Measurements from ENCODE around the gene CCND2. TPM values are rescaled to one million over a fixed set of nuclear protein-coding genes. Genes with fewer than 3 reads are reported as not detected.

CCND2 gene
- total and polyA plus RNA-seq, 9 of the 15 experiments (the other 6 are each of a cell fraction or from before 2014, with no cell fraction given) = 13.6 to 99.3 (median 39.6) TPM

DNA sequence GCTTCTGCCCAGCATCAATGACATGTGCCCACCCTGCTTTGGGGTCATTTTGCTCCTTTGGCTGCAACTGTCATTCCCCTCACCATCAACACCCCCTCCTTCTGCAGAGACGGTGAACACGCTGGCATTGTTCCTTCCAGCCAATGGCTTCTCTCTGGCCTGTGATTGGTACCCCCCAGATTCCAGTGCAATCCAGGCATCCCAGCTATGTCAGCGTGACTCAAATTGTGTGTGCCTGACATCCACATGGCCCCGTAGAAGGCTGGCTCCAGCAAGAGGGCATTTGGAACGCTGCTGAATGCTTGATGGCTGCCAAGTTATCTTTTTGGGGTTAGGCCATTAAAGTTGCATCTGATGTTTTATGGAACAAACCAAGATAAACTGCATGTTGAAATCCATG lies 21.0 kb upstream of the CCND2 start (continued):
- TF ChIP-seq, protein P1, sequence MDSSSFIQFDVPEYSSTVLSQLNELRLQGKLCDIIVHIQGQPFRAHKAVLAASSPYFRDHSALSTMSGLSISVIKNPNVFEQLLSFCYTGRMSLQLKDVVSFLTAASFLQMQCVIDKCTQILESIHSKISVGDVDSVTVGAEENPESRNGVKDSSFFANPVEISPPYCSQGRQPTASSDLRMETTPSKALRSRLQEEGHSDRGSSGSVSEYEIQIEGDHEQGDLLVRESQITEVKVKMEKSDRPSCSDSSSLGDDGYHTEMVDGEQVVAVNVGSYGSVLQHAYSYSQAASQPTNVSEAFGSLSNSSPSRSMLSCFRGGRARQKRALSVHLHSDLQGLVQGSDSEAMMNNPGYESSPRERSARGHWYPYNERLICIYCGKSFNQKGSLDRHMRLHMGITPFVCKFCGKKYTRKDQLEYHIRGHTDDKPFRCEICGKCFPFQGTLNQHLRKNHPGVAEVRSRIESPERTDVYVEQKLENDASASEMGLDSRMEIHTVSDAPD (CRISPR knock-in tag; IDR thresholded peaks at IDR 0.05) = no peak

DNA sequence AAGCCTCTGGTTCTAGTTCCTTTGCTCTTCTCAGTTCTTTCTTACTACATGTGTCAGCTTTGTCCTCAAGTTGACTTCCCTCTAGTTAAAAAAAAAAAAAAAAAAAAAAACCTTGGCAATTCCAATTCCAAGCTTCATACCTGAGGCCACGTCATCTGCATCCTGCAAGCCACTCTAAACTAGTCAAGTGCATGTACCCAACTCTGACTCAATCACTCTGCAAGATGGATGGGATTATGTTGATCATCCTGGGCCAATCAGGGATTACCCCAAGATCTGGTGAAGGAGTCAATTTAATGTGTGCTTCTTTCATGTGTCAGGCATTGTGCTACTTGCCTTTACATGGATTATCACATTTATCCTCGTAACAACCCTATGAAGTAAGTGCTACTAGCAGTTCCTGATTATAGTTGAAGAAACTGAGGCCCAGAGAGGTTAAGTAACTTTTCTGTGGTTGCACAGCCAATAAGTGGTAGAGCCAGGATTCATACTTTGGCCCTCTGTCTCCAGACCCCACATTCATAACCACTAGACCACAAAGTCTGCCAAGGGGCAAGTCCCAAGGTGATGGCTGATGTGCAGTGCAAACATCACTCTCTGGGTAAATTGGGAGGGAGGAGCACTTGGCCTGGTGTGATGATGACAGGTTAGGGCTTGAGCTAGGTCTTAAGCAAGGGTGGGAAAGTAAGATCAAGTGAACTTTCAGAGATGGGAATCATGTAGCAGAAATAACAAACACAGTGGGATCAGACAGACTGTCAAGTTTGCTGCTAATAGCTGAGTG lies 17.3 kb upstream of the CCND2 start:
- Histone ChIP-seq H3K79me2 (ENCODE audit: control insufficient read depth, insufficient read depth, low read length) (no peaks in the 10 kb centered on the region), H3K9me3 (replicated peaks; ENCODE audit: control insufficient read depth, insufficient read depth, low read depth, low read length) (no peaks in the 10 kb centered on the region; the same call in 1 of the 2 replicates), H3K27me3 (ENCODE audit: control insufficient read depth in 2 of 2, insufficient read depth in 2 of 2, low read length in 2 of 2) (peaks cover 14 to 20% of the 10 kb centered on the region in 2 experiments; a peak in 4 of 5 replicates), H2AFZ (ENCODE audit: low read depth, low read length) (no peak overlapping the region), H3K4me1 (replicated peaks in 1 of 2; ENCODE audit: control insufficient read depth in 2 of 2, insufficient read depth in 2 of 2, low read length in 2 of 2) (no peaks in the 10 kb centered on the region), H3K9ac (ENCODE audit: insufficient read depth in 1 of 2, low read depth in 2 of 2, low read length in 2 of 2) (no peak overlapping the region), H3K27ac (ENCODE audit: extremely low read depth, low read depth, low read length) (no peak overlapping the region), H3K4me2 (ENCODE audit: insufficient read depth, low read length) (no peak overlapping the region), H4K20me1 (replicated peaks; ENCODE audit: control insufficient read depth, insufficient read depth, low read length) (no peaks in the 10 kb centered on the region), H3K4me3 (no peak overlapping the region), H3K36me3 (ENCODE audit: control insufficient read depth, insufficient read depth, low read length) (no peaks in the 10 kb centered on the region), H3K9me1 (ENCODE audit: control insufficient read depth, insufficient read depth, low read length) (no peaks in the 10 kb centered on the region)
- ChIA-PET POLR2A (interaction anchor here (1.0 kb wide), 1 partner anchor 8 kb away, joined by 3 read pairs; no protein-coding TSS in a partner anchor), CTCF (ENCODE audit: low intra/inter-chr PET ratio) (no interaction called here)
- 4% methylated on average over 2 of the region's 2 CpGs for WGBS (ENCODE audit: insufficient coverage, low coverage, missing lambda C conversion rate)
- in situ Hi-C loops (cut with MboI) = no loop called here
- ATAC-seq (no peak), FAIRE-seq (no peak), DNase-seq (ENCODE audit: extremely low read depth in 1 of 4, low spot score in 3 of 4) (no peak)
- no TSS peak for BruUV-seq (replicated peaks)
- intact Hi-C loops (cut with micrococcal nuclease) = no loop called here
- TF ChIP-seq, protein P2, sequence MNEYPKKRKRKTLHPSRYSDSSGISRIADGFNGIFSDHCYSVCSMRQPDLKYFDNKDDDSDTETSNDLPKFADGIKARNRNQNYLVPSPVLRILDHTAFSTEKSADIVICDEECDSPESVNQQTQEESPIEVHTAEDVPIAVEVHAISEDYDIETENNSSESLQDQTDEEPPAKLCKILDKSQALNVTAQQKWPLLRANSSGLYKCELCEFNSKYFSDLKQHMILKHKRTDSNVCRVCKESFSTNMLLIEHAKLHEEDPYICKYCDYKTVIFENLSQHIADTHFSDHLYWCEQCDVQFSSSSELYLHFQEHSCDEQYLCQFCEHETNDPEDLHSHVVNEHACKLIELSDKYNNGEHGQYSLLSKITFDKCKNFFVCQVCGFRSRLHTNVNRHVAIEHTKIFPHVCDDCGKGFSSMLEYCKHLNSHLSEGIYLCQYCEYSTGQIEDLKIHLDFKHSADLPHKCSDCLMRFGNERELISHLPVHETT (CRISPR knock-in tag; conservative IDR thresholded peaks at IDR 0.05 in 1 of 2, IDR thresholded peaks at IDR 0.05 in 1 of 2) = no peak
- TF ChIP-seq, protein P3, sequence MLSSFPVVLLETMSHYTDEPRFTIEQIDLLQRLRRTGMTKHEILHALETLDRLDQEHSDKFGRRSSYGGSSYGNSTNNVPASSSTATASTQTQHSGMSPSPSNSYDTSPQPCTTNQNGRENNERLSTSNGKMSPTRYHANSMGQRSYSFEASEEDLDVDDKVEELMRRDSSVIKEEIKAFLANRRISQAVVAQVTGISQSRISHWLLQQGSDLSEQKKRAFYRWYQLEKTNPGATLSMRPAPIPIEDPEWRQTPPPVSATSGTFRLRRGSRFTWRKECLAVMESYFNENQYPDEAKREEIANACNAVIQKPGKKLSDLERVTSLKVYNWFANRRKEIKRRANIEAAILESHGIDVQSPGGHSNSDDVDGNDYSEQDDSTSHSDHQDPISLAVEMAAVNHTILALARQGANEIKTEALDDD (IDR thresholded peaks at IDR 0.05) = no peak
- TF ChIP-seq RBFOX2 (IDR thresholded peaks at IDR 0.05; ENCODE audit: low read depth, low read length) (no peak), ZNF79 (CRISPR knock-in tag; IDR thresholded peaks at IDR 0.05; ENCODE audit: low read depth) (no peak), YBX1 (IDR thresholded peaks at IDR 0.05) (no peak), CTBP1 (IDR thresholded peaks at IDR 0.05; ENCODE audit: borderline replicate concordance) (no peak), RBM25 (IDR thresholded peaks at IDR 0.05; ENCODE audit: low read depth, low read length, severe bottlenecking) (peak; percentile 54), L3MBTL2 (IDR thresholded peaks at IDR 0.05) (no peak), KDM1A (IDR thresholded peaks at IDR 0.05) (0 out of 4 replicates have a peak, but pooled peaks of 1 of the 2 experiments have one; percentile 22), PTBP1 (IDR thresholded peaks at IDR 0.05; ENCODE audit: low read depth, low read length) (no peak), ZNF3 (CRISPR knock-in tag; IDR thresholded peaks at IDR 0.05) (no peak)
- TF ChIP-seq, protein P4, sequence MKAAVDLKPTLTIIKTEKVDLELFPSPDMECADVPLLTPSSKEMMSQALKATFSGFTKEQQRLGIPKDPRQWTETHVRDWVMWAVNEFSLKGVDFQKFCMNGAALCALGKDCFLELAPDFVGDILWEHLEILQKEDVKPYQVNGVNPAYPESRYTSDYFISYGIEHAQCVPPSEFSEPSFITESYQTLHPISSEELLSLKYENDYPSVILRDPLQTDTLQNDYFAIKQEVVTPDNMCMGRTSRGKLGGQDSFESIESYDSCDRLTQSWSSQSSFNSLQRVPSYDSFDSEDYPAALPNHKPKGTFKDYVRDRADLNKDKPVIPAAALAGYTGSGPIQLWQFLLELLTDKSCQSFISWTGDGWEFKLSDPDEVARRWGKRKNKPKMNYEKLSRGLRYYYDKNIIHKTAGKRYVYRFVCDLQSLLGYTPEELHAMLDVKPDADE (conservative IDR thresholded peaks at IDR 0.05; ENCODE audit: control insufficient read depth, low read depth, low read length) = no peak
- TF ChIP-seq, protein P5, sequence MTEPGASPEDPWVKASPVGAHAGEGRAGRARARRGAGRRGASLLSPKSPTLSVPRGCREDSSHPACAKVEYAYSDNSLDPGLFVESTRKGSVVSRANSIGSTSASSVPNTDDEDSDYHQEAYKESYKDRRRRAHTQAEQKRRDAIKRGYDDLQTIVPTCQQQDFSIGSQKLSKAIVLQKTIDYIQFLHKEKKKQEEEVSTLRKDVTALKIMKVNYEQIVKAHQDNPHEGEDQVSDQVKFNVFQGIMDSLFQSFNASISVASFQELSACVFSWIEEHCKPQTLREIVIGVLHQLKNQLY (CRISPR knock-in tag; conservative IDR thresholded peaks at IDR 0.05) = no peak

All from K562 (cell line).